HepG2 (cell line): ENCODE results near the gene VWA1. TPM values are rescaled to one million over a fixed set of nuclear protein-coding genes. Genes with fewer than 3 reads are reported as not detected.
A peak's percentile ranks its signal among the peaks of the same experiment; 100 is the strongest.

Source experiments
- ATAC-seq: fragments of 200-7000 bp; cut with Tn5 transposase; 3 replicates; pipeline ENCODE4 v1.9.1; 2020; ENCODE audit warnings: mild to moderate bottlenecking, moderate library complexity
- BruUV-seq: library from RNA; stranded (reverse); fragments of 400-500 nt; replicated peaks from 2 replicates; lab custom pipeline; 2021; lab: Mats Ljungman, UMichigan
- CTCF ChIA-PET: fragments of 300-600 bp; formaldehyde crosslinking; extraction: SDS; loops from one replicate; lab custom pipeline; 2021; ENCODE audit warnings: low total read pairs, inconsistent platforms, low intra/inter-chr PET ratio; lab: Yijun Ruan, JAX
- POLR2A ChIA-PET: fragments of 350-600 bp; sonication (Branson Sonifier 250); formaldehyde crosslinking; loops from one replicate; lab custom pipeline; 2020; ENCODE audit warnings: antibody characterized with exemption, inconsistent platforms; lab: Yijun Ruan, JAX
- DNase-seq: peaks from one replicate; pipeline ENCODE4 v3.0.0-alpha.2; 2015; ENCODE audit warnings: low spot score
- FAIRE-seq: peaks from 3 replicates; lab custom pipeline; 2011; peaks lifted over from hg19 to GRCh38; lab: Jason Lieb, UNC
- H2AFZ ChIP-seq: one replicate; pipeline ENCODE4 v1.6.1; 2011; ENCODE audit warnings: low read length, inconsistent platforms
- H3K27ac ChIP-seq: fragments of 300-600 bp; 3 replicates; pipeline ENCODE4 v1.8.0; 2011; ENCODE audit warnings: mixed run types, mild to moderate bottlenecking, mixed read lengths, low read length, inconsistent platforms; ENCODE audit not compliant: insufficient read depth; ENCODE audit errors: extremely low read length
- H3K27me3 ChIP-seq, 2 experiments: fragments of 200-600 bp in 1 of 2; 2 replicates in 1 of 2; 3 replicates in 1 of 2; pipeline versions ENCODE4 v1.6.0 to v1.8.0; 2011; ENCODE audit warnings: low read length in 2 of 2, mild to moderate bottlenecking in 2 of 2, moderate library complexity in 2 of 2, inconsistent platforms in 1 of 2; ENCODE audit not compliant: insufficient read depth in 2 of 2, control insufficient read depth in 1 of 2
- H3K36me3 ChIP-seq, 2 experiments: fragments of 200-600 bp in 1 of 2; replicated peaks in 1 of 2; 2 replicates in 1 of 2; 3 replicates in 1 of 2; pipeline versions ENCODE4 v1.5.1 to v1.8.0; 2011; ENCODE audit warnings: low read length in 2 of 2, inconsistent platforms in 1 of 2; ENCODE audit not compliant: insufficient read depth in 2 of 2, control insufficient read depth in 1 of 2
- H3K4me1 ChIP-seq: 2 replicates; pipeline ENCODE4 v1.5.1; 2012; ENCODE audit warnings: low read length, inconsistent platforms; ENCODE audit not compliant: insufficient read depth
- H3K4me2 ChIP-seq: 2 replicates; pipeline ENCODE4 v1.6.0; 2011; ENCODE audit warnings: low read depth, low read length, inconsistent platforms
- H3K4me3 ChIP-seq, 3 experiments: fragments of 200-600 bp in 1 of 3; sonication (generic), shearing (Covaris generic) in 1 of 3; replicated peaks in 1 of 3; 2 replicates each; pipeline ENCODE4 v1.5.1; 2011 to 2016; ENCODE audit warnings: low read length in 3 of 3, inconsistent platforms in 2 of 3, low read depth in 2 of 3, mild to moderate bottlenecking in 2 of 3, control low read depth in 1 of 3, mixed read lengths in 1 of 3; ENCODE audit not compliant: insufficient read depth in 1 of 3
- H3K79me2 ChIP-seq: one replicate; pipeline ENCODE4 v1.6.1; 2011; ENCODE audit warnings: low read length, inconsistent platforms; ENCODE audit not compliant: insufficient read depth
- H3K9ac ChIP-seq: 2 replicates; pipeline ENCODE4 v1.6.0; 2011; ENCODE audit warnings: mild to moderate bottlenecking, low read depth, low read length, inconsistent platforms; ENCODE audit not compliant: insufficient read depth
- H3K9me3 ChIP-seq: 2 replicates; pipeline ENCODE4 v1.5.1; 2012; ENCODE audit warnings: mild to moderate bottlenecking, low read length
- H4K20me1 ChIP-seq: 2 replicates; pipeline ENCODE4 v1.6.0; 2011; ENCODE audit warnings: inconsistent platforms, mild to moderate bottlenecking, low read length, moderate library complexity; ENCODE audit not compliant: insufficient read depth
- KDM1A ChIP-seq: IDR thresholded peaks from 2 replicates; pipeline ENCODE4 v1.6.1; 2016; ENCODE audit warnings: missing compliant biosample characterization
- KLF16 ChIP-seq, 2 experiments: sonication (generic) in 1 of 2; formaldehyde crosslinking in 1 of 2; IDR thresholded peaks; 2 replicates each; pipeline versions ENCODE4 v1.6.1 to v1.8.0; 2016 to 2023; ENCODE audit warnings: missing genetic modification reagents in 2 of 2, missing compliant biosample characterization in 1 of 2
- KMT2B ChIP-seq: IDR thresholded peaks from 2 replicates; pipeline ENCODE4 v1.6.1; 2016; ENCODE audit warnings: missing genetic modification reagents, missing compliant biosample characterization
- MTA3 ChIP-seq: sonication (generic); formaldehyde crosslinking; IDR thresholded peaks from 2 replicates; pipeline ENCODE4 v1.4.0; 2020; ENCODE audit warnings: missing genetic modification reagents
- NCOA1 ChIP-seq: sonication (generic); formaldehyde crosslinking; IDR thresholded peaks from 2 replicates; pipeline ENCODE4 v1.9.0; 2021; ENCODE audit warnings: missing genetic modification reagents
- RBFOX2 ChIP-seq: fragments of 200-400 bp; formaldehyde crosslinking; IDR thresholded peaks from 2 replicates; pipeline ENCODE4 v1.6.1; 2017; ENCODE audit warnings: low read depth, mild to moderate bottlenecking, low read length
- ZZZ3 ChIP-seq: sonication (generic); formaldehyde crosslinking; IDR thresholded peaks from 2 replicates; pipeline ENCODE4 v1.4.0; 2020; ENCODE audit warnings: missing genetic modification reagents, mild to moderate bottlenecking, borderline replicate concordance
- WGBS: methylation state at CpG from one replicate; pipeline ENCODE4 v1.1.6; 2017; ENCODE audit warnings: low lambda C conversion rate; 5-methylcytosine and 5-hydroxymethylcytosine counted together
- in situ Hi-C: cut with HindIII; loops from 2 replicates; pipeline ENCODE4 v1.10.0; 2017; ENCODE audit warnings: low pct_unique_long_range_greater_than_20kb; ENCODE audit not compliant: extremely low pct_ligation_motif_present
- intact Hi-C: fragments of 100-400 bp; cut with micrococcal nuclease; formaldehyde crosslinking; loops from one replicate; pipeline ENCODE4 v1.10.0; 2022; ENCODE audit not compliant: unreplicated experiment
- polyA plus RNA-seq, 8 experiments: library from polyadenylated mRNA; depleted of rRNA in 3 of 8; stranded (reverse) in 7 of 8; unstranded in 1 of 8; fragments of >200 nt; fragmentation: Illumina TruSeq in 4 of 8; extraction: Trizol in 4 of 8; gene quantifications; 2 replicates each; pipeline versions ENCODE4 v1.2.1 to v1.2.3, GENCODE V29; 2011 to 2016; ENCODE audit warnings: low read depth in 4 of 8, missing spikeins in 1 of 8, mixed read lengths in 1 of 8; ENCODE audit not compliant: insufficient read depth in 1 of 8
- total RNA-seq, 5 experiments: library from RNA; depleted of rRNA; stranded (reverse); fragments of >200 nt; fragmentation: Illumina TruSeq; extraction: Trizol; gene quantifications; 2 replicates each; pipeline ENCODE4 v1.2.3, GENCODE V29; 2016; ENCODE audit warnings: low read depth in 1 of 5
- TF ChIP-seq, protein P1 (sequence below): sonication (generic); formaldehyde crosslinking; IDR thresholded peaks from 2 replicates; pipeline ENCODE4 v1.4.0; 2020; ENCODE audit warnings: low read depth, mild to moderate bottlenecking, missing genetic modification reagents

The VWA1 gene
- total and polyA plus RNA-seq, 2 of the 13 experiments (the other 11 are each of a cell fraction or from before 2014, with no cell fraction given) = 40.9 to 57.5 TPM

GRCh38 chr1:1393014-1393413 lies 42.5 kb upstream of the VWA1 start:
- in situ Hi-C loops = no loop called here
- H2AFZ ChIP-seq = no peak overlapping the region
- H3K4me2 ChIP-seq = no peak overlapping the region
- H4K20me1 ChIP-seq = peaks cover 2% of the 10 kb centered on the region; the same call in 1 of the 2 replicates
- no peak overlapping the region for H3K4me3 ChIP-seq
- H3K27ac ChIP-seq = no peak overlapping the region
- no peak for ATAC-seq
- no peak for FAIRE-seq
- BruUV-seq = no TSS peak
- TF ChIP-seq, protein P1, sequence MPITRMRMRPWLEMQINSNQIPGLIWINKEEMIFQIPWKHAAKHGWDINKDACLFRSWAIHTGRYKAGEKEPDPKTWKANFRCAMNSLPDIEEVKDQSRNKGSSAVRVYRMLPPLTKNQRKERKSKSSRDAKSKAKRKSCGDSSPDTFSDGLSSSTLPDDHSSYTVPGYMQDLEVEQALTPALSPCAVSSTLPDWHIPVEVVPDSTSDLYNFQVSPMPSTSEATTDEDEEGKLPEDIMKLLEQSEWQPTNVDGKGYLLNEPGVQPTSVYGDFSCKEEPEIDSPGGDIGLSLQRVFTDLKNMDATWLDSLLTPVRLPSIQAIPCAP = no peak
- TF ChIP-seq MTA3 (CRISPR knock-in tag) (no peak), KLF16 (CRISPR knock-in tag; IDR thresholded peaks at IDR 0.05) (no peak), KDM1A (CRISPR knock-in tag) (no peak), ZZZ3 (CRISPR knock-in tag) (no peak), KMT2B (no peak)
- H3K27me3 ChIP-seq = no peaks in the 10 kb centered on the region
- H3K36me3 ChIP-seq = peaks cover 36 to 86% of the 10 kb centered on the region in 2 experiments
- WGBS = 100% methylated on average over 3 of the region's 4 CpGs
- CTCF ChIA-PET = no interaction called here
- DNase-seq = no peak
- POLR2A ChIA-PET = no interaction called here
- H3K4me1 ChIP-seq = peaks cover 13% of the 10 kb centered on the region
- H3K79me2 ChIP-seq = peaks cover 26% of the 10 kb centered on the region
- intact Hi-C loops = no loop called here
- H3K9me3 ChIP-seq = no peaks in the 10 kb centered on the region
- no peak overlapping the region for H3K9ac ChIP-seq

DNA sequence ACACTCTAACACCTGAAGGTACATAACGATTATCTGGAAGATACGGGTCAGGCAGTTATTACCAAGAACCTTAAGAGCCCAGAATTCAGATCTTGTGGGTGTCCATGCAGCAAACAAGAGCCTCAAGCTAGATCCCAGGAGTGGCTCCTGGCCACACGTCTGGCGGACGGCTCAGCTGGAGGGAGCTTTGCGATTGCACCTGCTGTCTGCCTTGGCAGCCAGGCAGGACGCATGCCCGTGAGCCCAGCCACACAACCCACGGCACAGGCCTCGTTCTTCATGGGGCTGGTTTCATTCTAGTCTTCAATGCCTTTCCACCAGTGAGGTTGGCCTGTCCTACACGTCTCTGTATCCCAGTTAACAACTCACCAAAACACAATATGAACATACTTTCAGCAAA lies 42.1 kb upstream of the VWA1 start:
- ATAC-seq (no peak), DNase-seq (no peak), FAIRE-seq (no peak)
- Histone ChIP-seq H3K27ac (no peak overlapping the region), H3K9me3 (no peaks in the 10 kb centered on the region), H3K4me1 (peaks cover 16% of the 10 kb centered on the region), H4K20me1 (peaks cover 3% of the 10 kb centered on the region; the same call in 1 of the 2 replicates), H3K4me2 (no peak overlapping the region), H3K36me3 (peaks cover 36 to 83% of the 10 kb centered on the region in 2 experiments), H3K79me2 (peaks cover 30% of the 10 kb centered on the region), H3K27me3 (no peaks in the 10 kb centered on the region), H2AFZ (no peak overlapping the region), H3K4me3 (no peak overlapping the region), H3K9ac (no peak overlapping the region)
- no peak for TF ChIP-seq NCOA1 (CRISPR knock-in tag)
- 0 out of 2 replicates have a peak, but pooled peaks have one; percentile 21 for TF ChIP-seq RBFOX2
- intact Hi-C loops (no loop called here), in situ Hi-C loops (no loop called here)
- POLR2A ChIA-PET = no interaction called here
- 98% methylated on average over 7 of the region's 11 CpGs for WGBS
- CTCF ChIA-PET = no interaction called here
- BruUV-seq = no TSS peak
